ENCODE data around the gene EXD2.
"Not testable (repeated sequence)": the region's sequence is repeated elsewhere in the genome, so short reads cannot be mapped to it uniquely, and the experiment has no call there.

The EXD2 gene

DNA sequence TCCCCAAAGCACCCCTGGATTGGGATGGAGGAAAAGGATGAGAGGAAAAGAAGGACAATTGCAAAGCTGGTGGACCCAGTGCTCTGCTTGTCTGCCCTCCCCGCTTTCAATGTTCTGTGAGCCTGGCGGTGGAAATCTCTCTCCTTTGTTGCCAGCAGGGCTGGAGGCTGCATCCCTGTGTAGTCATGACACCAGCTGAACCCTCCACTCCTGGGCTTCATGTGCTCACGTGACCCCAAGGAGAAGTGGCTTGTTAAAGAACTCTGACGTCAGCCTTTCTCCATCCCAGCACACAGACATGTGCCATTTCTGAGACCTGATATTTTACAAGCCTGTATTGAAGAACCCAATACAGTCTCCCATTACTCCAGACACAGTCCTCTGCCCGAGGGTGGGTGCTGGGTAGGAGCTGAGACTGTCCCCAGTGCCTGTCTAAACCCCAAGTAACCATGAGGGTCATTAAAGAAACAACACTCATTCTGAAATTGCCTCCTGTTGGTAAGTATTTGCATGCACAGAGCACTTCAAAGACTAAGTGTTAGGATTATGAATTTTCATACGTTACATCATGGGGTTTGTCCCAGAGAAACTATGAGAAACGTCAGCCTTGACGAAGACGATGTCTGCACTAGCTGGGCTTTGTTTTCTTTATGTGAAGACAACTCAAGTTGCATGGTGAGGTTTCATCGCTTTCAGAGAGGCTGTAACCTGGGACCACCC lies 90.3 kb downstream of the EXD2 start:
- DNase-seq (ENCODE audit: low read depth in 2 of 2): no peak

DNA sequence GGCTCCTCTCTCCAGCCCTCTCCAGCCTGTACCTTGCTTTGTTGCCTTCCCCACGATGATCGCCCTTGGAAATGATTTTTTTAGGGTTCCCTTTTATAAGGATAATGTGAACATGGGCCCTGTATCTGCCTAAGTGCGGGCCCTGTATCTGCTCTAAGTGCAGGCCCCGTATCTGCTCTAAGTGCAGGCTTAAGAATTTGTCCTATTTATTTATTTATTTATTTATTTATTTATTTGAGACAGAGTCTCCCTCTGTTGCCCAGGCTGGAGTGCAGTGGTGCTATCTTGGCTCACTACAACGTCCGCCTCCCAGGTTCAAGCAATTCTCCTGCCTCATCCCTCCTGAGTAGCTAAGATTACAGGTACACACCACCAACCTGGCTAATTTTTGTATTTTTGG lies 91.2 kb downstream of the EXD2 start:
- DNase-seq (ENCODE audit: low read depth in 2 of 2): no peak

DNA sequence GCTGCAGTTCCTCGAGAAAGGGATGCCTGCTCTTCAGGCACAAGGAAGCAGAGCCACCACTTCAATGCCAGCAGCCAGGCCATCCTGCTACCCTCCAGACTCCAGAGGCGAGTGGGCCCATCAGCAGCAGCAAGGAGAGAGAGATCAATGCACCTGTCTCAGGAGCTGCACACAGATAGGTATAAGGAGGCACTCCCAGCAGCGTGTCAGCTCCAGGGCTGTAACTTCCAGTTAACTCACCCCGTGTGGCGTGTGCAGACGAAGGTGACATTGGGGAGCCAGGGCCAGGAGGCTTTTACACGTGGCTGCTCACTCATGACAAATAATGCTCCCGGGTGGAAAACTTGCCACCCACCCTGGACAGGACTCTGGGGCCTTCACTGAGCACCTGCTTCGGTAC lies 92.9 kb downstream of the EXD2 start:
- no peak for DNase-seq (ENCODE audit: low read depth in 2 of 2)

DNA sequence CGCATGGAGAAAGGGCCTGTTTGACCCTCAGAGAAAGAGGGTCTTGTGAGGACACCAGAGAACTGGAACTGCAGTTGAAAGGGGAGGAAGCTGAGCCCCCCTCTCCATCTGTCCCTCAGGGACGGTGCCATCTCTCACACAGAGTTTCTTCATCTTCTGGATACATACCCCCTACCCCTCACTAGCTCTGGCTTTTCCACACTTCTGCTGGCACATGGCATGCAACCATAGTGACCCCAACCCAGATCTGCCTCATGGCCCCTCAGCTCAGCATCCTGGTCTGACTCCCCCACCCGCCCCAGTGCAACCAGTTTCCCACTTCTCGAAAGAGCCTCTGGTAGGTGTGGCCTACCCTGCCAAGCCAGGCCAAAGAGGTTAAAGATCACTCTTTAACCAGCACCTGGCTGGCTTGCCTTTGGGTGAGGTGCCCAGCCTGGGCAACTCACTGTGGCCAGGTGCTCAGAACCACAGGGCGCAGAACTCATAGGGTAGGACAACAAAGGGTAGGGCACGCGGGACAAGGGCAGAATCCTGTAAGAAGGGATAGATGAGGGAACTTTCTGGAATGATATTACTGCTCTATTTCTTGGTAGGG lies 94.5 kb downstream of the EXD2 start:
- DNase-seq (ENCODE audit: low read depth in 2 of 2): no peak

DNA sequence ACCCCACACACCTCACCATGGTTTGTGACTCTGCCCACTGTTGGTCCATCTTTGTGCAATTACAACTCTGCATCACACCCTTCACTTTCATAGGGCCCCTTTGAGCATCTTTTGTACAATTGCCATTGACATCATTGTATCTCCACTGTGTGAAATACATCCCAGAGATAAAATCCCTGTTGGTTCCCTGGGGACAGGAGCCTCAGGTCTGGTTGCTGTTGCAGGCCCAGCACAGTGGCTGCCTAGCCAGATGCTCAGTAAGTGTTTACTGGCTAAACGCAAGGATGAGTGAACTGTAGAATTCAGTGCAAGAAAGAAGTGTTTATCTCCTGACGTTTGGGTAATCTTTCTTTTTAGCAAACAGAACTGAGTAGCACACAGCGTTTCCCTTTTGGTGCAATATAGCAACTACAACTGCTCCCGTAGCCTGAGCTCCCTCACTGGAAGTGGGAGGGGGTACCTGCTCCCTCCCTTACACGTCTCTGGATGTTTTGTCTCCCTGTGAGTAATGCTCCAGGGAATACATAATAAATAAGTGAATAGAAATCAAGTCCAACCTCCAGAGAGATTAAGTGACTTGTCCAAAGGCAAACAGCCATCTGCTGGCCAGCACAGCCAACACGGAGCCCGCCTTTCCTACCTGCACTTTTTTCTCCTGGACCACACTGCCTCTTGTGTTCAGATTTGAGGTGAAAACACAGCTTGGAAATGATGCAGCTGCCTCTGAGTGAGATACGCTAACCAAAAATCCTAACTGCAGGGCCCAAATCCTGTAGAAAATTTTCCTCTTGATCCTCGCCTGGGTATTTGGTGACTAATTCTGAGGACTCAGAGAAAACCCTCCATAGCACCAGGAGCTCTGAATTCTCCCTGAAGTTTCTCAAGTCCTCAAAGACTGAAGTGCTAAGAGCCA lies 96.1 kb downstream of the EXD2 start:
- no peak for DNase-seq (ENCODE audit: low read depth in 2 of 2)

DNA sequence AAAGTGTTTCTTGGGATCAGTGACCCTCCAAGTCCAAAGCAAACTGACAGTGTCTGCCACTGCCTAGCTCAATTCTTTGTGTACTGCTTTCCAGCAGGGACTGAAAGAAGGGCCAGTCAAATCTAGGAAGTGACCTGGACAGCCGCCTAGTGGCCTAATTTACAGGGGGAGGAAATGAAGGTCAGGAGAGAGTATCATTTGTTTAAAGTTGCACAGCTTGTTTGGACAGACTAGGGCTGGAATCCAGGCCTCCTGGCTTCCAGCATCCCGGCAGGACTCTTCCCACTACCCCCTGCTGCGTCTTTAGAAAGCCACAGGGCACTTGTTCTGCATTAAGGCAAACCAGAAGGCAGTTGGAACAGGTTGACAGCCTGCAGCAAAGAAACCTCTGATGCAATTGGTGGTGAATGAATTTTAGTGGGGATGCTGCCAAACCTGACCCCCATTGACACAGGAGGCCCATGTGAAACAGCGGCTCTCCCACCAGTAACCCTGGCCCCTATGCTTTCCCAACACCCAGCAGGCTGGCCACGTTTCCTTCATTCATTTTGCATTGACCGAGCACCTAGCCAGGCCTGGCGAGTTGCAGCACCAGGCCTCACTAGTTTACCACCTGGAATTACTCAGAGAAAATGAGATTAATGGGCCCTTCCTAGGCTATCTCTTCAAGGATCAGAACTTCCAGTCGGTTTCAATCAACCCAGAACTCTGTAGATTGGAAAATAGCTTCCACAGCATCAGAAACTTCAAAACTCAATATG lies 96.9 kb downstream of the EXD2 start:
- DNase-seq (ENCODE audit: low read depth in 2 of 2): no peak

DNA sequence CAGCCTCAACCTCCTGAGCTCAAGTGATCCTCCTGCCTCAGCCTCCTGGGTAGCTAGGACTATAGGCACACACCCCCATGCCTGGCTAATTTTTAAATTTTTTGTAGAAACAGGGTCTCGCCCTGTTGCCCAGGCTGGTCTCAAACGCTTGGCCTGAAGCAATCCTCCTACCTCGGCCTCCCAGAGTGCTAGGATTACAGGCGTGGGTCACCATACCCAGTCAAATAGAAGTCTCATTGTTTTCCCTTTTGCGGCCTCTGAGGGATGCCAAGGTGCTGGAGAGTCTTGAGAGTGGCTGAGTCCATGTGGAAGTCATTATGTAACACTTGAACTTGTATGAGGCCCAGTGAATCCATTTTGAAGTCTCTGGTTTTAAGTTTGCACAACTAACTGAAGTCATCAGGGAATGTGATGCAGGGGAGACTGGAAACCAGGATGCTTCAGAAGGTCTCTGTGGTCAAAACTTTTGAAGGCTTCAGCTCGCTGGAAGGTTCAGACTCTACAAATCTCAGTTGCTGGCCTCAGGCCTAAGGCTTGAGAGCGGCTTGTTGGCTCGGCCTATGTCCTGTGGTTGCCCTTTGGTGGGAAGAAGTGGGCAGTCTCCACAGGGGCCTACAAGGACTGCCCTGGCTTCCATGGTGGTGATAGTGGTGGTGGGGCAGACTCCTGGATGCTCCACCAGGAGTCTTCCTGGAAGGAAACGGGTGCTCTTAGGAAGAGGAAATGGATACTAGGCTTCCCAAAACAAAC lies 97.8 kb downstream of the EXD2 start:
- no peak for DNase-seq (ENCODE audit: low read depth in 2 of 2)

DNA sequence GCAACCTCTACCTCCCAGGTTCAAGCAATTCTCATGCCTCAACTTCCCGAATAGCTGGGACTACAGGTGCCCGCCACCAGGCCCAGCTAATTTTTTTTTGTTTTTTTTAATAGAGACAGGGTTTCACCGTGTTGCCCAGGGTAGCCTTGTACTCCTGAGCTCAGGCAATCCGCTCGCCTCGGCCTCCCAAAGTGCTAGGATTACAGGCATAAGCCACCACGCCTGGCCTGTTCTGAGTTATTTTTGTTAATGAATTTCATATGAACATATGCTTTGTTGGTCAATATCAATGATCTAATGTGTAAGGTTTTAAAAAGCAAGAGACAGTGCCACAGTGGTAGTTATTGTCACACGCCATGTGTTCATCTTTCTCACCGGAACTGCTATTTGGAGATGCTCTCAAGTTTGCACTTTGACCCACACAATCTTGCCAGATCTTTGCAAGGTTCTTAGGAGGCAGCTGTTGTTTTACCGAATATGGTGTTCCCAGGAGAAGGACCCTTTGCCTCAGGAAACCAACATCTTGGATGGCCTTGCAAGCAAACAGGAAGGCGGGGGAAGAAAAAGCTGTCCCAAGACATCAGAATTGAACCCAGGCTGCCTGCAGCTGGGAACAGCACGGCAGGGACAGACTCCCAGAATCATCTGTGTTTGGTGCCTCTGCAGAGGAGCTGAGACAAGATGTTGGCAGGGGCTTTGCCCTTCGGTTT lies 98.7 kb downstream of the EXD2 start:
- no peak for DNase-seq (ENCODE audit: low read depth in 2 of 2)

DNA sequence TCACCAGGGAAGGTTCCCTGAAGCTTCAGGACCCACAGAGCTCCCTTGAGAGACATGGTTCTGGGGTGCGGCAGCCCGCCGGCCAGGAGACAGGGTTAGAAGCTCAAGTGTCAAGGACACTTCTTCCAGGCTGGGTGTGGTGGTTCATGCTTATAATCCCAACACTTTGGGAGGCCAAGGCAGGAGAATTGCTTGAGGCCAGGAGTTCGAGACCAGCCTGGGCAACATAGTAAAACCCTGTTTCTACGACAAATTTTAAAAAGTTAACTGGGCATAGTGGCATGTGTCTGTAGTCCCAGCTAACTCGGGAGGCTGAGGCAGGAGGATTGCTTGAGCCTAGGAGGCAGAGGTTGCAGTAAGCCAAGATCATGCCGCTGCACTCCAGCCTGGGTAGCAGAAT lies 99.6 kb downstream of the EXD2 start:
- not testable (repeated sequence) for DNase-seq (ENCODE audit: low read depth in 2 of 2)

DNA sequence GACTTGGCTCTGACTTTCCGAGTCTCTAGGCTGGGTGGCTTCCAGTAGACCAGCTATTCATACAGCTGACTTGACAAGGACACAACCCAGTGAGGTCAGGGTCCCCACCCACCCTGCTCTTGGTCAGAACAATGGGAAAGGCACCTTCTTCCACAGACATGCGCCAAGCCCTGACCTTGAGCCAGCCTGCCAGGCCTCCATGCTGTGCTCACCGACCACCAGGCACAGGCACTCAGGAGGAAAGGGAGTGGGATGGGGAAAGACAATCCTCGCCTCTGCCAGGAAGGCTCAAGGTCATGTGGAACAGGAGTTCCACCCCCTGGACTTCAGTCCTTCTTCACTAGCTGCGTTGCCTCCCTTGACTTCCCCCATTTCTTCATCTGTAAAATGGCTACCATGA lies 100.1 kb downstream of the EXD2 start:
- DNase-seq (ENCODE audit: low read depth in 2 of 2): no peak

DNA sequence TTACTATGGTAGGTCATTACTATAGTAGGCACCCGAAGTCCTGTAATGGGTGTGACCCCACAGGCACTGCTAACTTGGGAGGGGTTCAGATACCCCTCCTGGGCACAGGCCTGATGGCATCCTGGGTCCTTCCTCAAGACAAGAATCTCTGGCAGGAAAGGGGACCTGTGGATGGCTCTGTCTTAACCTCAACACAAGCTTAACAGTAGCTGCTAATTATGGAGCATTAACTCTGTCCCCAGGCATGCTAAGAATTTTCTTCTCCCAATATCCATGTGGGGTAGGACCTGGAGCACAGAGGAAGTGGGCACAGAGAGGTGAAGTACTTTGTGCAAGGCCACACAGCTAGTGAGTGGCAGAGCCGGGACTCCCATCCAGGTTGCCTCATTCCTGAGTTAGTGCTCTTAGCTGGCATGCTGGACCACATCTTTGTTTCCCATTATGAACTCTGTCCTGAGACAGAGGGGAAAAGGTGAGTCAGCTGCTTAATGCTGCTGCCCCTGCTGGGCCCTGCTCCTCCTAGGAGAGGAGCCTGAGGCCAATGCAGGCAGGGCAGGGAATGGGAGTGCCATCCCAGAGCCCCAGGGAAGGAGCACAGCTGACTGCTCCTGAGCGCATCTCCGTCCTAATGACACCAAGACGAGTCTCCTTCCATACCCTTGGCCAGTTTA lies 100.7 kb downstream of the EXD2 start:
- DNase-seq (ENCODE audit: low read depth in 2 of 2): no peak
